ENCODE data around the gene VIT.

The VIT gene

GRCh38 chr2:36702781-36703180 is 6.3 kb downstream of the VIT start:
- TF ChIP-seq CTCF (conservative IDR thresholded peaks at IDR 0.05; ENCODE audit: low read depth, low read length): no peak
- no peak overlapping the region for H3K4me3 ChIP-seq (ENCODE audit: low read depth, low read length)
- no peak for DNase-seq (ENCODE audit: low read depth)

- H3K4me3 ChIP-seq (ENCODE audit: low read depth, low read length): no peak overlapping the region
- DNase-seq (ENCODE audit: low read depth): no peak
- no peak for TF ChIP-seq CTCF (conservative IDR thresholded peaks at IDR 0.05; ENCODE audit: low read depth, low read length)
Observed at GRCh38 chr2:36704475-36705150, 8.1 kb downstream of the VIT start.

- no peak overlapping the region for H3K4me3 ChIP-seq (ENCODE audit: low read depth, low read length)
- no peak for TF ChIP-seq CTCF (conservative IDR thresholded peaks at IDR 0.05; ENCODE audit: low read depth, low read length)
- DNase-seq (ENCODE audit: low read depth): no peak
Observed at GRCh38 chr2:36705326-36706020, 9.0 kb downstream of the VIT start.

GRCh38 chr2:36706021-36706876 is 9.7 kb downstream of the VIT start:
- TF ChIP-seq CTCF (conservative IDR thresholded peaks at IDR 0.05; ENCODE audit: low read depth, low read length): no peak
- no peak overlapping the region for H3K4me3 ChIP-seq (ENCODE audit: low read depth, low read length)
- peak; percentile 13 for DNase-seq (ENCODE audit: low read depth)

- no peak for TF ChIP-seq CTCF (conservative IDR thresholded peaks at IDR 0.05; ENCODE audit: low read depth, low read length)
- H3K4me3 ChIP-seq (ENCODE audit: low read depth, low read length): no peak overlapping the region
- peak; percentile 77 for DNase-seq (ENCODE audit: low read depth)
Observed at GRCh38 chr2:36707050-36707449, 10.5 kb downstream of the VIT start.

- peak; percentile 41 for DNase-seq (ENCODE audit: low read depth)
- TF ChIP-seq CTCF (conservative IDR thresholded peaks at IDR 0.05; ENCODE audit: low read depth, low read length): peak; percentile 47
- no peak overlapping the region for H3K4me3 ChIP-seq (ENCODE audit: low read depth, low read length)
Observed at GRCh38 chr2:36708041-36708741, 11.7 kb downstream of the VIT start.
